GM15510 (cell line): ENCODE results near the gene LRRN4CL.
A peak's percentile ranks its signal among the peaks of the same experiment; 100 is the strongest.

Source experiments
- POLR2A ChIP-seq: IDR thresholded peaks from 3 replicates; pipeline ENCODE4 v1.6.1; 2011; ENCODE audit warnings: borderline replicate concordance; ENCODE audit not compliant: insufficient read length; ENCODE audit errors: extremely low read depth

LRRN4CL gene

DNA sequence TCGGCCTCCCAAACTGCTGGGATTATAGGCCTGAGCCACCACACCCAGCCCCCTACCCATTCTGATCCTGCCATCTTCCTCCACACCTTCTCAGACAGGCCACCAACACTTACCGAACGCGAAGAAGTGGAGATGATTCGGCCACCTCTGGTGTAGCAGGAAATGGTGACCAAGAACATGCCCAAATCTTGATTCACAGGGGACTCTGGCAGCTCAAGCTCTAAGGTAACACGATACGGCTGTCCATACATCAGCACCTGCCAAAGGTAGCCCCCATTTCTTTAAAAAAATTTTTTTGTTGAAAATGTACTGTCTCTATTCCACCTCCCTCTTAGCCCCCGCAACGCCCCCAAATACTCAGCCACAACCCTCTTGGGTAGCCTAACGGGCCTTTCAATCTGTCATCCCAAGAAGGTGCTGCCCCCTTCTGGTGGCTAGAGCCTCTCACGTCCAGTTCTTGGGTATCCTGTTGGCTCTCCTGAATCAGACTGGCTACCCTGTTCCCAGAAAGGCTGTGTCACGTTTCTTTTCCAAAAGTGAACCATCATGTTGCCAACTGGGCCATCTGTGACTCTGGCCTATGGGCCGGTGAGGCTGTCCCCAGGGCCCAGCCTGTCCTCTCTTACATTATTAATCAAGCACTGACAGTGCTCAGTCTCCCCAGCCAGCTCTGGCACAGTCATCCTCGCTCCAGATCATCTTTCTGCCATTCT, 5.3 kb upstream of the LRRN4CL start:
- no peak for TF ChIP-seq POLR2A

DNA sequence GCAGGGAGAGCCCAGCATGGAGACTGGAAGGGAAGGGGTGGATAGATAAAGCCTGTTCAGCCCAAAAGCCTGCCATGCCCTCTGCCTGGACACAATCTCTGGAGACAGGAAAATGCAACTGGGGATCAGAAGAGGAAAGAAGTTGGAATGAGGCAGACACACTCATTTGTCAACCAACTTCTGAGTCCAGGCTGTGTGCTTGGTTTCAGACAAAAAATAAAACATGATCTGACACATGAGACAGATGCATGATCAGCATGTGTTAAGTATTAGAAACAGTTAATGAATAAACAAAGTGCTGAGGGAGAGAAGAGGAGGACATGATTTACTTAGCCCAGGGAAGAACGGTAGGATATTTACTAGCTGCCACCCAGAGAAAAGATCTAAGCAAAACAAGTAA, 839 bp downstream of the LRRN4CL start:
- TF ChIP-seq POLR2A, result no peak

DNA sequence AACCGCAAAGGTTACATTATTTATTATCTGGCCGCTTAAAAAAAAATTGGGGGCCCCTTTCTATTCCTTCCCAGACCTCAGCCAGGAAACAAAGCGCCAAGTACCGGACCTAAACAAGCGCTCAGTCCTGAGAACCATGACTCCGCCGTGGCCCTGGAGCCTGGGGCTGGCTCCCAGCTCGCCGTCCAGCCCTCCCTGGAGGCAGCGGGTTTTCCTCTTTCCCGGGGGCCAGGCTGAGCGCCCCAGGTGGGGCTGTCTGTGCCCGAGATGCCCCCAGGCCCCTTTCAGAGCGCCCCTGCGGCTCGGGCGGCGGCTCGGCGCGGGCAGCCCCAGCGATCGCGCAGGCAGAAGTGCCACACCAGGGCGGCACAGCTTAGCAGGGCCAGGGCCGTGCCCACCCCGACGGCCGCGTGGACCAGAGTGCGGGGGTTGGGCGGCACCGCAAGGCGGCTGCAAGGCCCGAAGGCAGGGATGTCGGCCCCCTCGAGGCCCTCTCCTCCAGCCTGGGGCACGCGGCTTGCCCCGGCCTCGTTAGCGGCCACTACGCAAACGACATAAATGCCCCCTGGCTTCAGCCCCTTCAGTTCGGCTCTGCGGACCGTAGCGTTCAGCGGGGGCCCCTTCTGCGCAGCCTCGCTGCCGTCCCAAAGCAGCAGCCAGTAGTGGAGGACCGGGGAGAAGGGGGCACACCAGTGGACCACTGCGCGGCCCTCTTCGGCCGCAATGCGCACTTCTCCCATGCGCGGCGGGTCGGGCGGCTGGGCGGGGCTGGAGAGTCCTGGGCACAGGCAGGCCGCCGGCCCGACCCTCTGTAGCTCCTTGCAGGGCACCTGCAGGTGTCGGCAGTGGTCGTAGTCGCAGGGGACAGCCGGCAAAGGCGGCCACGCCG, 1.6 kb downstream of the LRRN4CL start:
- TF ChIP-seq POLR2A, result no peak

DNA sequence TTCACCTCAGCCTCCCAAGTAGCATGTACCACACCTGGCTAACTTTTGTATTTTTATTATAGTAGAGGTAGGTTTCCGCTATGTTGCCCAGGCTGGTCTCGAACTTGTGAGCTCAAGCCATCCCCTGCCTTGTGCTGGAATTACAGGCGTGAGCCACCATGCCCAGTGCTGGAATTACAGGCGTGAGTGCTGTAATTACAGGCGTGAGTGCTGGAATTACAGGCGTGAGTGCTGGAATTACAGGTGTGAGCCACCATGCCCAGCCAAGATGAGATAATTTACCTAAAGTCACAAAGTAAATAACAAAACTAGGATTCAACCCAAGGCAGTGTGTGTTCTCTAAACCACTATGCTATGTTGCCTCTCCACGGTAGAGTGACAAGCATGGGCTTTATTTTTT, 6.8 kb downstream of the LRRN4CL start:
- no peak for TF ChIP-seq POLR2A

DNA sequence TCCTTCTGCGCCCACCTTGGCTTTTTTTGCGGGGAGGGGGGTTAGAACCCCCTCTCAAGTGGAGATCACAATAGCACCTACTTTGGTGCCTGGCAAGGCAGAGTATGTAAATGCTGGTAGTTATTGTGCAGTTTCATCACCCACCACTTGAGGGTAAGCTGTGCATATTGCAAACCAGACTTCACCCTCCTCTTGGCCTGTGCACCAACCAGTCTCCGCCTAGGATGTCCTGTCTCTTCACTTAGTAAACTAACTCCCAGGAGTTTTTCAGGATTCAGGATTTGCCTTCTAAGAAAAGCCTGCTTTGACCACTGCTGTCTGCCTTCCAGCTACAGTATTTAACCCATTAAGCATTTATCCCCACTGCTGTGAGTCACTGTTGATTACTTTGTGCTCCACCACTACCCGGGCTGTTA, 8.5 kb downstream of the LRRN4CL start:
- TF ChIP-seq POLR2A, result no peak

DNA sequence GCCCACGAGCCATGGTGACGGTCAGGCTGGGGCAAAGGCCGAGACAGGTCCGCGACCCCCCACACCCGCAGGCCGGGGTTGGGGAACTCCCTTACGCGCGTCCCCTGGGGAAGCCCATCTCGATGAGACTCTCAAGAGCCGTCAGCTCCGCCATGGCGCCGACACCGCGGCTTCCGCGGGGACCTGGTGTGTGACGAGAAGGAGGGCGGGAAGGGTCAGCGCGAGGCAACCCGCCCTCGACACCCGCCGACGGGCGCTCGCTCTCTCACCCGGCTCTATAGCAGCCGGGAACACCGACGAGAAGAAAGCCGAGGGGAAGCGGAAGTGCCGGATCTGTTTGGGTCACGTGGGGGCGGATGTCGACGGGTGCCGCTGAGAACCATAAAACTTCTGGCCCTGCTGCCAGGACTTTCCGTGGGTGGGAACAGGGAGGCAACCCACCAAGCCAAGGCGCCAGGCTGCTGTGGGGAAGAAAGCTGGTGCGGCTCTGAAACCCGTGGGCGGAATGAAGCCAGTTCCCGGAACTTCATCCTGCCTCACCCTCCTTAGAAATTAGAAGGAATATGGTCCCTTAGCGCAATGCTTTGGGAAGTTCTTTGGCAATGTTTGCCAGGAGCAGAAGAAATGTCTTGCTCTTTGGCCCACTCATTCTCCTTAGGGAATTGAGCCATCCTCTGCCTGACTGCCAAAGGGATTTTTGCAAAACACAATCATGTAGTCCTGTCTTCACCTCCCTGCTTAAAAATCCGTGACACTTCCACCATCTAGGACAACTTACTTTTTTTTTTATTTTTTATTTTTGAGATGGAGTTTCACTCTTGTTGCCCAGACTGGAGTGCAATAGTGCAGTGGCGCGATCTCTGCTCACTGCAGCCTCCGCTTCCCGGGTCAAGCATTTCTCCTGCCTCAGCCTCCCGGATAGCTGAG, 10.3 kb downstream of the LRRN4CL start, which contains the start of gene UBXN1:
Gene UBXN1, minus strand, starts transcription at position 304 of the 927 bp plus-strand sequence. Its CDS starts 150 bp downstream, at position 154.
- TF ChIP-seq POLR2A, result peak; percentile 86

DNA sequence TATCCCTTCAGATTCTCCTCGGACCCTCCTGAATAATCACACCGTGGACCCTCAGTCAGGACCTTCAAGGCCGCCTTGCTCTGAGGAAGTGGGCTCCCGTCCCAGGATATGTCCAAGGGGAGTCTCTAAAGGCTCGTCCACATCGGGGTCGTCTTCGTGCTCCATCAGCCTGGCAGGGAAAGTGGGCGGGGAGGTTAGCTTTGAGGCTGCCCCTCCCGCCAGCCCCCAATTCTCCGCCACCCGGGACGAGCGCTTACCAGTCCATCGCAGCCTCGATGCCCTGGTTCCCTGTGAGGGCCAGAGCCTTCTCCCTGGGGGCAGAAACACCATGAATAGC, 10.9 kb downstream of the LRRN4CL start:
- no peak for TF ChIP-seq POLR2A

DNA sequence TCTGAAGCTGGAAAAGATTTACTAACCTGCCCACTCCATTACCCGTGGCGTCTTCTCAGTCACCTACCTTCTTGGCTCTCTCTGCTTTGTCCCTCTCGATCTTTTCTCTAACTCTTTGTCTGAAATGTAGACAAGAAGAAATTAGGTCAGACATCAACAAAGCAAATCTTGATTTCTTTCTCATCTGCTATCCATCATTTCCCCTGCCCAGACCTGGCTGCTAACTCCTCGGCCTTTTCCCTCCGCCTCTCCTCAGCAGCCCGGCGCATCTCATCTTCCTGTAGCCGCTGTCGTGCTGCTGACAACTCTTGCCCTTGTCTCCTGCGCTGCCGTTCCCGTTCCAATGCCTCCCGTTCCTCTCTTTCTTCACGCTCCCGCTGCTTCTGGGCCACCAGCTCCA, 11.6 kb downstream of the LRRN4CL start:
- TF ChIP-seq POLR2A, result no peak

DNA sequence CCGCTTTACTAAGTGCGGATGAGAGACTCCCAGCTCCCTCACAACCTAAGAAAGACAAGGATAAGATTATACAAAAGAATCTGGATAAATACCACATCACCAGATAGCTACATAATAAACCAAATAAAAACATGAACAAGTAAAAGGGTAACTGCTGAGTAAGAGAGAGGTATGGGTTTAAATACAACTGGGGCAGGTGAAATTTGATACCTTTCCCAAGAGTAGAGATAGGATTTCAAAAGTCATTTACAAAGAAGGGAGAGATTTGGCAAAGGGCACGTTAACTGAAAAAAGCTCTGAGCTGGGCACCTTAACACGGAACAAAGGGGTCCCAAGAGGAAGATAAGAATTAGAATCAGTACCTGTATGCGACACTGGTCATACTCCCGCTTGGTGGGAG, 12.2 kb downstream of the LRRN4CL start:
- no peak for TF ChIP-seq POLR2A

DNA sequence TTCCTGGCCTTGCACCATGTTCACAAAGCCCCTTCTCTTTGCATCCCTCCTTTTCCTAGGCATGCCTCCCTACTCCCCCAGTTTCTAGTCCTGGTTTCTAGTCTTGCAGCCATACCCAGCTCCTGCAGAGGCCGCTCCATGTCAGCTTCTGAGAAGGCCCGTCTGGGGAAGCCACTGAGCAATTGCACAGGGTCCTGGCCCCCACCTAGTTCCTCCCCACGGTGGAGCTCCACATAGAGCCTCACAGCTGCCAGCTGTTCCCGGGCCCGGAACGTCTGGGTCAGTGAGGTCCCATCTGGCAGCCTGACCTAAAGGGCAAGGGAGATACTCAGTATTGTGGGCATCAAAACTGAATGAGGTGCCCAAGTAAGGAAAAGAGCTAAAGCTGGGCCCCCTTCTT, 12.6 kb downstream of the LRRN4CL start:
- no peak for TF ChIP-seq POLR2A

DNA sequence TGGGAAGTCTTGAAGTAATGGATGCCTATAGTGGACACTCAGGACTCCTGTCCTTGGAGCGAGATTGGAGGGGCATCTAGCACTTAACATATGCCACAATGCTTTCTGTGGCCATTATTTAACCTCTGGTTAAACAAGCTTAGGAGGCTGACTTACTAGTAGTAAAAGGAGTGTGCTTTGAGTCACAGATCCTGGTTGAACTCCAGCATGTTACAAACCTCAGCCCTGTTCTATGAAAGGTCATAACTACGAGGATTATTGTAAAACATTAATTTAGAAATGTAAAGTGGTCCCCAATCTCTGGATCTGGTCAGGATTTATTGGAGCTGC, 16.2 kb downstream of the LRRN4CL start:
- no peak for TF ChIP-seq POLR2A

DNA sequence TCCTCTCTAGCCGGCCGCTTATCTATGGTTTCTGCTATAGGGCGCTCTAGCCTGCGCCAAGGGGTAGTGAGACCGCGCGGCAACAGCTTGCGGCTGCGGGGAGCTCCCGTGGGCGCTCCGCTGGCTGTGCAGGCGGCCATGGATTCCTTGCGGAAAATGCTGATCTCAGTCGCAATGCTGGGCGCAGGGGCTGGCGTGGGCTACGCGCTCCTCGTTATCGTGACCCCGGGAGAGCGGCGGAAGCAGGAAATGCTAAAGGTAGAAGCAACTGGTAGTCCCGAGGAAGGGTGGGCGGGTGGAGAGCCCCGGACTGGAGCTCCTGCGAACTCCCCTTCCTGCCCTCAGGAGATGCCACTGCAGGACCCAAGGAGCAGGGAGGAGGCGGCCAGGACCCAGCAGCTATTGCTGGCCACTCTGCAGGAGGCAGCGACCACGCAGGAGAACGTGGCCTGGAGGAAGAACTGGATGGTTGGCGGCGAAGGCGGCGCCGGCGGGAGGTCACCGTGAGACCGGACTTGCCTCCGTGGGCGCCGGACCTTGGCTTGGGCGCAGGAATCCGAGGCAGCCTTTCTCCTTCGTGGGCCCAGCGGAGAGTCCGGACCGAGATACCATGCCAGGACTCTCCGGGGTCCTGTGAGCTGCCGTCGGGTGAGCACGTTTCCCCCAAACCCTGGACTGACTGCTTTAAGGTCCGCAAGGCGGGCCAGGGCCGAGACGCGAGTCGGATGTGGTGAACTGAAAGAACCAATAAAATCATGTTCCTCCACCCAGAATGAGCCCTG, 17.5 kb downstream of the LRRN4CL start, which contains the start of the genes LBHD1 and UQCC3:
Gene LBHD1, minus strand, starts transcription at position 660 of the 782 bp plus-strand sequence. CDS start 2,236 bp downstream, outside the sequence.
Gene UQCC3, plus strand, starts transcription at position 66 of the 782 bp plus-strand sequence. Its CDS starts 73 bp downstream, at position 139.
- peak; percentile 79 for TF ChIP-seq POLR2A

DNA sequence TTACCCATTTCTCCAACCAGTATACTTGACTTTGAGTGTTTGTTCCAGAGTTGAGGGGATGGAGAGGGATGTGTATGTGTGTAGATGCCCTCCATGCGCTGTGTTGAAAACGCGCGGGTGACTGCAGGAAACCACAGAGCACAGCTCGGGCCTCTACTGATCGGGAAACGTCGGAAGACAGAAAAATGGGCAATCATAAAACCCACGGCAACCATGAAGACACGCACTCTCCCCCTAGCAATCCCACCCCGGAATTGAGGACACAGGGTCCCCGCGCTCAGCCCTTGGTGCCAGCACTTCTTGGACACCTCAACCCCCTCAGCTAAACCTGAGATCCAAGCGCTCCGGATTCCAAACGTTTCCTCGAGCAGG, 18.1 kb downstream of the LRRN4CL start:
- TF ChIP-seq POLR2A, result no peak
